GM12878 (cell line): ENCODE results near the gene CYP4F8. TPM values are rescaled to one million over a fixed set of nuclear protein-coding genes. Genes with fewer than 3 reads are reported as not detected.

Experiments used
- ATAC-seq: fragments of 200-7000 bp; cut with Tn5 transposase; 3 replicates; pipeline ENCODE4 v1.9.1; 2020; ENCODE audit warnings: mild to moderate bottlenecking, moderate library complexity
- BruUV-seq: library from RNA; stranded (reverse); fragments of 400-500 nt; replicated peaks from 2 replicates; lab custom pipeline; 2021; lab: Mats Ljungman, UMichigan
- CTCF ChIA-PET: fragments of 300-600 bp; sonication (Branson Sonifier 250); formaldehyde crosslinking; extraction: SDS; loops from one replicate; lab custom pipeline; 2021; ENCODE audit warnings: inconsistent platforms; lab: Yijun Ruan, JAX
- POLR2A ChIA-PET: fragments of 350-600 bp; formaldehyde crosslinking; extraction: SDS; loops from one replicate; lab custom pipeline; 2021; ENCODE audit warnings: inconsistent platforms; lab: Charles Lee
- RAD21 ChIA-PET: fragments of 300-600 bp; sonication (Branson Sonifier 250); formaldehyde crosslinking; loops from one replicate; lab custom pipeline; 2023; ENCODE audit warnings: antibody characterized with exemption; ENCODE audit not compliant: unreplicated experiment; lab: Charles Lee
- SMC1A ChIA-PET: fragments of 300-600 bp; sonication (Branson Sonifier 250); formaldehyde crosslinking; loops from one replicate; lab custom pipeline; 2023; ENCODE audit not compliant: unreplicated experiment, uncharacterized antibody; lab: Charles Lee
- DNase-seq: peaks from one replicate; pipeline ENCODE4 v3.0.0-alpha.2; 2011; ENCODE audit warnings: low read depth, low spot score
- FAIRE-seq: peaks from 3 replicates; lab custom pipeline; 2011; peaks lifted over from hg19 to GRCh38; lab: Jason Lieb, UNC
- H2AFZ ChIP-seq: 2 replicates; pipeline ENCODE4 v1.6.0; 2011; ENCODE audit warnings: low read depth, low read length, control low read depth; ENCODE audit not compliant: control insufficient read depth
- H3K27ac ChIP-seq: 2 replicates; pipeline ENCODE4 v1.5.1; 2011; ENCODE audit warnings: control low read depth; ENCODE audit not compliant: control insufficient read depth, insufficient read depth
- H3K27me3 ChIP-seq, 2 experiments: replicated peaks in 1 of 2; 2 replicates each; pipeline versions ENCODE4 v1.6.0 to v1.6.1; 2011; ENCODE audit warnings: low read length in 1 of 2; ENCODE audit not compliant: control insufficient read depth in 2 of 2, insufficient read depth in 2 of 2
- H3K36me3 ChIP-seq, 2 experiments: 2 replicates each; pipeline ENCODE4 v1.5.1; 2011; ENCODE audit warnings: low read length in 1 of 2; ENCODE audit not compliant: control insufficient read depth in 2 of 2, insufficient read depth in 2 of 2
- H3K4me1 ChIP-seq: 2 replicates; pipeline ENCODE4 v1.6.1; 2011; ENCODE audit warnings: mild to moderate bottlenecking, low read length, moderate library complexity, mixed read lengths; ENCODE audit not compliant: control insufficient read depth, insufficient read depth
- H3K4me2 ChIP-seq: 2 replicates; pipeline ENCODE4 v1.6.0; 2011; ENCODE audit warnings: control low read depth; ENCODE audit not compliant: control insufficient read depth, insufficient read depth
- H3K4me3 ChIP-seq: fragments of 200-600 bp; sonication (generic); 2 replicates; pipeline ENCODE4 v1.5.1; 2016
- H3K79me2 ChIP-seq: 2 replicates; pipeline ENCODE4 v1.6.0; 2011; ENCODE audit warnings: low read length; ENCODE audit not compliant: control insufficient read depth, insufficient read depth
- H3K9ac ChIP-seq: 2 replicates; pipeline ENCODE4 v1.8.0; 2011; ENCODE audit warnings: low read length, control low read depth, mixed read lengths; ENCODE audit not compliant: control insufficient read depth, insufficient read depth
- H3K9me3 ChIP-seq: replicated peaks from 3 replicates; pipeline ENCODE4 v1.5.1; 2011; ENCODE audit warnings: mild to moderate bottlenecking, low read length; ENCODE audit not compliant: control insufficient read depth, insufficient read depth
- H4K20me1 ChIP-seq: 2 replicates; pipeline ENCODE4 v1.6.0; 2011; ENCODE audit not compliant: control insufficient read depth, insufficient read depth
- HCFC1 ChIP-seq: fragments of 150-350 bp; IDR thresholded peaks from 2 replicates; pipeline ENCODE4 v1.6.1; 2014; ENCODE audit warnings: low read length
- MEF2B ChIP-seq: fragments of 450-650 bp; IDR thresholded peaks from 2 replicates; pipeline ENCODE4 v1.6.1; 2018; ENCODE audit warnings: mild to moderate bottlenecking, moderate library complexity; ENCODE audit not compliant: partially characterized antibody, poor library complexity, severe bottlenecking
- NFYA ChIP-seq: IDR thresholded peaks from 2 replicates; pipeline ENCODE4 v1.6.1; 2011; ENCODE audit warnings: low read depth, mild to moderate bottlenecking, low read length, improper control_type of control experiment, borderline replicate concordance
- NKRF ChIP-seq: fragments of 450-650 bp; conservative IDR thresholded peaks from 2 replicates; pipeline ENCODE4 v1.6.1; 2017; ENCODE audit warnings: mild to moderate bottlenecking, moderate library complexity
- PAX8 ChIP-seq: fragments of 450-650 bp; IDR thresholded peaks from 2 replicates; pipeline ENCODE4 v1.6.1; 2017; ENCODE audit warnings: mild to moderate bottlenecking, moderate library complexity
- SREBF1 ChIP-seq: IDR thresholded peaks from 2 replicates; pipeline ENCODE4 v1.6.1; 2012; ENCODE audit warnings: mild to moderate bottlenecking, low read length
- YBX1 ChIP-seq: fragments of 450-650 bp; IDR thresholded peaks from 2 replicates; pipeline ENCODE4 v1.6.1; 2016; ENCODE audit warnings: antibody characterized with exemption
- WGBS: methylation state at CpG from one replicate; pipeline ENCODE4 v1.1.6; 2016; ENCODE audit warnings: low lambda C conversion rate; ENCODE audit not compliant: insufficient replicate concordance, insufficient coverage; ENCODE audit errors: missing lambda C conversion rate; 5-methylcytosine and 5-hydroxymethylcytosine counted together
- in situ Hi-C: fragments of 300-500 bp; cut with MboI; formaldehyde crosslinking; loops from 9 replicates; pipeline ENCODE4 v1.14.3; 2018; ENCODE audit warnings: mixed read lengths
- intact Hi-C: fragments of 100-400 bp; cut with micrococcal nuclease; formaldehyde crosslinking; loops from one replicate; pipeline ENCODE4 v1.14.2; 2022; ENCODE audit not compliant: unreplicated experiment
- polyA plus RNA-seq, 11 experiments: library from polyadenylated mRNA; depleted of rRNA in 4 of 11; unstranded in 6 of 11; stranded (reverse) in 5 of 11; fragments of >200 nt; fragmentation: Nextera tagmentation in 4 of 11; fragmentation: Illumina TruSeq in 1 of 11; extraction: Ambion mirVana in 4 of 11; extraction: Trizol in 1 of 11; gene quantifications; 1 replicate in 1 of 11; 2 replicates in 10 of 11; pipeline versions ENCODE4 v1.2.1 to v1.2.3, GENCODE V29; 2011 to 2016; ENCODE audit warnings: inconsistent platforms in 2 of 11, missing spikeins in 2 of 11, low read depth in 1 of 11
- total RNA-seq, 4 experiments: library from RNA; depleted of rRNA in 3 of 4; stranded (reverse); fragments of >200 nt in 3 of 4; fragmentation: Illumina TruSeq in 1 of 4; extraction: Trizol in 1 of 4; gene quantifications; 2 replicates each; pipeline versions ENCODE4 v1.2.1 to v1.2.3, GENCODE V29; 2013 to 2021

CYP4F8 gene
- total and polyA plus RNA-seq, 10 of the 15 experiments (the other 5 are each of a cell fraction or from before 2014, with no cell fraction given): not detected

GRCh38 chr19:15628236-15629002, 13.4 kb downstream of the CYP4F8 start:
- WGBS: 25% methylated on average over 22 of the region's 22 CpGs
- no peak for ATAC-seq
- Histone ChIP-seq H4K20me1 (no peaks in the 10 kb centered on the region), H3K9me3 (no peaks in the 10 kb centered on the region), H3K79me2 (no peaks in the 10 kb centered on the region), H3K4me1 (no peaks in the 10 kb centered on the region), H2AFZ (no peak overlapping the region), H3K27ac (no peak overlapping the region), H3K9ac (no peak overlapping the region), H3K4me3 (no peak overlapping the region), H3K36me3 (no peaks in the 10 kb centered on the region), H3K27me3 (no peaks in the 10 kb centered on the region), H3K4me2 (no peak overlapping the region)
- no peak for FAIRE-seq
- TF ChIP-seq NFYA: no peak
- TF ChIP-seq HCFC1: no peak
- no peak for TF ChIP-seq YBX1
- TF ChIP-seq NKRF: no peak
- TF ChIP-seq SREBF1: no peak
- TF ChIP-seq PAX8: no peak
- no peak for TF ChIP-seq MEF2B
- ChIA-PET POLR2A (no interaction called here), CTCF (no interaction called here), RAD21 (no interaction called here), SMC1A (no interaction called here)
- BruUV-seq: no TSS peak
- in situ Hi-C loops: loop anchor here (5.0 to 25.0 kb wide), 2 partner anchors 559 to 759 kb away; partner anchors contain the start of gene FAM32A
- no peak for DNase-seq
- intact Hi-C loops: loop anchor here (1.0 kb wide), 1 partner anchor 554 kb away; no protein-coding TSS in a partner anchor
